Stimulated activated CD8-positive, alpha-beta memory T cell treated with anti-CD3 and anti-CD28 coated beads, Interleukin-4, amount 100 ng/mL, for 24 hours (primary cell): ENCODE results near the gene GRIA3.

Source experiments
- DNase-seq: peaks from one replicate; pipeline ENCODE4 v3.0.0-alpha.2; 2020; ENCODE audit warnings: low read depth

GRIA3 gene

DNA sequence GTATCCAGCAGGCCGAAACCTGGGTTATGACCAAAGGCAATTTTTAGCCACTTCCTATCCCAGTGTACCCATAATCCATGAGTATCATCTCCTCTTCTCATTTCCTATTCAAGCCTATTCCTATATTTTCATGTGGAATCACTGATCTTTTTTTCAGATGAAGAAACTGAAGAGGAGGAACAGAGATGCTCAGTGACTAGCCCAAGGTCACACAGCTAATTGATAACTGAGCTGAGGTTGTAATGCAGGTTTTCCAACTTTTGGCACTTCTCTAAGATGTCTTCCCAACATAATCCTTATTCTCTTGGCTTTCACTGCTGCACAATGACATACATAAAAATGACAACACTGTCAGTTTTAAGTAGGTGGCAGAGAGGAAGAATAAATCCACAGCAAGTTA, 15.3 kb downstream of the GRIA3 start:
- DNase-seq: no peak

DNA sequence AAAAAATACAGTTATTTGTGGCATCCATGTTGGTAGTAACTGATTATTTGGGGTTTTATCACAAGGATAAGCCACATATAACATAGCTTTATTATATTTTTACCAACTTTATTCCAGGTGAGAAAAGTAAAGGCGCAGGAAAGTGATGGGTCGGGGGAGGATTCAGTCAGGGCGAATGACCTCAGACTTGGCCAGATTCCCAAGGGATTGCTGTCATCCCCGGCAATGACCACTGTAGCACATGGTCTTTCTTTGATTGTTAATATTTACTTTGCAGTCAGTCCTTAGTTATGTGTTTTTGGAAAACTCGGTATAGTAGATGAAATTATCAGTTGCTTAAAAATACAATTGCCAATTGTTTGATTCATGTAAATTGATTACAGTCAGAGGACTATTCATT, 17.6 kb downstream of the GRIA3 start:
- no peak for DNase-seq

DNA sequence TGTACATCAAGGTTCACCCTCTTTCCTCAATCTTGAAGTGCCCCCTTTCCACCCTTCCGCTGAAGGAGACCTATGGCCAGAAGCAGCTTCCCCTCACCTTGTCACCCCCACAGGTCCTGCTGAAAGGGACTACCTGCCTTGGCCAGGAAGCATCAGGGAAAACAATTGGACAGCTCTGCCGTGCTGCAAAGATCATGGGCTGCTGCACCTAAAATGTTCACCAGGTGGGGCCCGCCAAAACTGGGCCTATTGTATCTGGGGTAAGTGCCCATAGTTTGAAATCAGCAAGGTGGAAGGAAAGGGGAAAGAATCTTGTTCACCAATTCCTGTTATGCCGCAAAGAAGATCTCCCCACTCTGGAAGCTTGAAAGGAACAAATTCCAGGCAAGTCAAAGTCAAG, 18.4 kb downstream of the GRIA3 start:
- no peak for DNase-seq

DNA sequence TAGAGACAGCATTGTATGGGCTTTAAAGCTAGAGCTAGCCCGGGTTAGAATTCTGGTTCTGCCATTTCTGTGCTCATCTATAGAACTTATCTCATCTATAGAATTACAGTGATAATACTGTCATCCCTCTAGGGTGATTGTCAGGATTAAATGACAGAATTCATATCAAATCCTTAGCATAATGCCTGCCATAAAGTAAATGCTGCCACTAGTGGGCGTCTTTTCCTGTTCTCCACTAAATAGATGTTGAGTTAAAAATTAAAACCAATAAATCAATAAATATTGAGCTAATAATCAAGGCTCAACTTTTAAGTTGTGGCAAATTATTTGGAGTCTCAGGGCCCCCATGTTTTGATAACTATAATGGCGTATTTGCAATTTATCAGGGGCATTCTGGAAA, 19.7 kb downstream of the GRIA3 start:
- no peak for DNase-seq

DNA sequence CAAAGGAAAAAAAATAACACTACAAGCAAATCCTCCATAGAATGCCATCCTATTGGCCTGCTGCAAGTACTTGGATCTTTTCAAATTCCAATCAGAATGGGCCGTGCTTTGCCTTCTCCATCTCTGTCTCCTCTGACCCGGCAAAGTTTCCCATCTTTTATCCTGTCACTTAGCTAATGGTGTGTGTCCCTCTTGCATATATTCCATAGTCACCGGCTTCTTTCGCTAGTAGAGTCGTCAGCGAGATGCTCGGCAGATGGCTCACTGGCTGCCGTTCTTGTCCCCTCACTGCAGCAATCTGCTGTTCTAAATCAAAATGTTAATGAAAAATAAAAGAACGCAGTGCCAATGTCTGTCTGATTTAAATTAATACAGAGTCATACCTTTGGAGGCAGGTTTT, 22.1 kb downstream of the GRIA3 start:
- no peak for DNase-seq

DNA sequence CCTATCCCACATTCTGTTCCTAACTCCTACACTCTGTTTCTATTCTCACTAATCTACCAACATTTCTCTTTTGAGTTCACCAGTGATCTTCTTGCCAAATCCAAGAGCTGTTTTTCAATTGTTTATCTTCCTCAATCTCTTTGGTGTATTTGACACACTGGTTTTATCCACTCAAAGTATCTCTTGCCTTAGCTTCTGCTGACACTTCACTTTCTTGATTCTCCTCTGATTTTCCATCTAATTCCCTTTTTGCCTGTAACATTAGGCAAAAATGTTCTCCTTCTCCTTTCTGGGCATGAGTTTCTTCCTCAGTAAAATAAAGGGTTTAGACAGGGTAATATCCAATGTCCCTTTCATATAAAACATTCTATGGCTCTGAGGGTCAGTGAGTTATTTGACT, 26.2 kb downstream of the GRIA3 start:
- no peak for DNase-seq

DNA sequence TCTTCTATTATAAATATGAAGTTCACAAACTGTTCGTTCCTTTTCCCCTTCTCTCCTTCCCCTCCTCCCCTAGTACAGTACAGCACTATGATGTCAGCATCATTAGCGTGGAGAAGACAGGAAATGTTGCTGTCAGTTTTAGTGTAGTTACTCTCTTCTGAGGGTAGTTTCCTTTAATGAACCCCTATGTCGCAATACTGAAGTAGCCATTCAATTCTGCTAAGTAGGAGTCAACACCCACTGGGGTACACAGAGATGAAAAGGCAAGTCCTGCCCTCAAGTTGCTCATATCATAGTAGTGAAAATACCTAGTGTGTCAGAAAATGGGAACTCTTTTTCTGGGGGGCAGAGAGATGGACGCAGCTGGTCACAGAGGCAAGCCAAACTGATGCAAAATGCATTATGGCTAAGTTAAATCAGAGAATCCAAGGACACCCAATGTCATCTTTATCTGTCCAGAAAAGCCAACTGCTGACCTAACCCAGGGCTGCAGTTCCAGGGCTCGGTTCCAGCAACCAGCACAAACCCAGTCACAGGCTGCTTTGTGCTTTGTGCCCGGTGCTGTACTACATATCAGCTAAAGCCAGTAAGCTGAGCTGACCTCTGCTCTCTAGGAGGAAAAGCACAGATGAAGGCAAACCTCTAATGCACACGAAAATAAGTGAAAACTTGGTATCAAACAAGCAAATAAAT, 31.5 kb downstream of the GRIA3 start:
- DNase-seq: no peak

DNA sequence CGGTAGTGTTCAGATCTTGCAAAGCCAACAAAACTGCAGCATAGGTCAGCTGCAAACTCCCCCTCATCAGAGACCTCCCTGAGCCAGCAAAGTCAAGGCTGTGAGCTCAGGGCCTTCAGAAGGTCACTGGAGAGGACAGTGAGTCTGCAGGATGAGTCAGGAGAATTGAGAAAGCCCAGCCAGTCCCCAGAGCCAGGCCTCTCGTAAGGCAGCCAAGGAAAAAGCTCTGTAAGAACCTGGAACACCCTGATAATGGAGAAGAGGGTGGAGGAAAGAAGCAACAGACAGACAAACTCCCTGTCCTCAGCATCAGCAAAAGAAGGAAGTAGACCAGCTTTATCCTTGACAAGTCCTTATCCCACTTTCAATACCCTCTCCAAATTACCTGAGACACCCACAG, 33.0 kb downstream of the GRIA3 start:
- DNase-seq: no peak

DNA sequence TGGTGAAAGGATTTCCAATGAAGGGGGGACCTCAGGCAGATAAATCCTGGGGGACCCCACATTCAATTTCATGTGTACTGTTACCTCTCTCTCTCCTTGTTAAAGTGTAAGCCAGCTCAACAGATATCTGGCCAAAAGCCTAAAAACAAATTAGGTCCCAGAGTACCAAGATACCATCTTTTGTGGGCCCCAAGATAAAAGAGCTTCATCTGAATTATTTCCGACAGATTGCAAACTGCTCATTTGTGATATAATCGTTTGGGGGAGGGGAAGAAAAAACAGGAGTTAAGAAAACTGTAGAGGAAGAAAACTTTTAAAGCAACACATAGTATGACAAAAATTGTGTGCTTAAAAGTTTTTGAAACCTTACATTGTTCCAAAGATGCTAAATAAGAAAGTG, 33.6 kb downstream of the GRIA3 start:
- DNase-seq: no peak

DNA sequence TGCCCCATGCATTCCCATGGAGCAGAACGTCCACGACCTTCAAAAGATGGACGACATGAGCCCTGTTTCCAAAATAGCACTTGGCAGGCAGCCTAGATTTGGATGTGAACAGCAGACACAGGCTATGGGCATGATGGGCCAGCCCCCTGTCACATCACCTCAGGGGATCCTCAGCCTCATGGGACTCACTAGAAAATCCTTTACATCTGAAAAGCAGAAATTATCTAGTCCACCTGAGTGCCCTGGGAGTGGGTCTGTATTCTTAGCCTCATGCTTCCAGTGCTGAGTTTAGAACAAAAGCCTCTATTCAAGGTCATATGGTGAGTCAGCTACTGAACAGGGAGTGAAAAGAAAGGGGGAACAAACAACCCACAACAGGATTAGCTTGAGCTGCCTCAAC, 35.8 kb downstream of the GRIA3 start:
- no peak for DNase-seq

DNA sequence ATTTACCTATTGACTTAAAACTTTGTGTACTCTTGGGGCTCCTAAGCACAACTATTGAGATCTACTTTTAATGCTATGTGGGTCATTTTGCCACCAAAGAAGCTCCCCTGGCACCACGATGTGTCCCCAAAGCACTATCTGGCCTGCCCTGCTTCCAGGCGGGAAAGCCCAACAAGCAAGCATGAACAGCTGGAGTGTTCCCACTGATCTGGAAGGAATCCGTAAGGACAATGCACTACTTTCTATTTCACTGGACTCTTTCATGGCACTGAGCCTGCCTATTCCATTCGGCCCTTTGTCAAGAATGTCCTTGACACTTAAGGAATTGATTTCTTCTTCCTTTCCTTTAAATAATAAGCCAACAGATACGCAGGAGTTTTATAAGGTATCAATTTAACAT, 38.8 kb downstream of the GRIA3 start:
- DNase-seq: no peak

DNA sequence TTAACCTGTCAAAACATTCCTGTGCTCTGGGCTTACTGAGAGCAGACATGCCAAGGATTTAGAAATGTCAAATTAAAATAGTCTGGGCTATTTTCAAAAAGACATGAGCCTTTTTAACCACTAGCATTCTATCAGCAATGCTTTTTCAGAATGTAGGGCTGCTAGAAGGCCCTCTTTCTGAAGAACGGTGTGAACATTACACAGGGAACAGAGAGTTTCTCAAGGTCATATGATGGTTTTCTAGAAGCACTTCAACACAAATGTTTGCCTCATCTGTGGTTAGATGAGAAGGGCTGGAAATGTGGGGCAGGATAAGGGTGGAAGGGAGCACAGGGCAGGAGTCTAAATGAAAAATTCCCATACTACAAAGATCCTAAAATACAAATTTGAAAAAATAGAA, 39.3 kb downstream of the GRIA3 start:
- DNase-seq: no peak

DNA sequence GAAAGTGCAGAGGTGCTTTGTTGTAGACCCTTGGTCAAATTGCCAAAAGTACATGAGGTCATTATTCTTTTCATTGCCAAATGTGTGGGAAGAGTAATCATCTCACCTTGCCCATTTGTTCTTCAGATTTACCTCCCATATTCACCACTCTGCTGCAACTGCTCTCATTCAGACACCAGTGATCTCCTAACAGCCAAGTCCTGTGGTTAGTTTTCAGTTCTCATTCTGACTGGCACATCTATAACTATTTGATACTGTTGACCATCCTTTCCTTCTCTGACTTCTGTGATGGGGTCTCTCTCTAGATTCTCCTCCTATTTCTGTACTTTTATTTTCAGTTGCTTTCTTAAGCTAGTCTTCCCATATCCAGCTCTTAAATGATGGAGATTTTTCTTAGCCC, 39.8 kb downstream of the GRIA3 start:
- DNase-seq: no peak

DNA sequence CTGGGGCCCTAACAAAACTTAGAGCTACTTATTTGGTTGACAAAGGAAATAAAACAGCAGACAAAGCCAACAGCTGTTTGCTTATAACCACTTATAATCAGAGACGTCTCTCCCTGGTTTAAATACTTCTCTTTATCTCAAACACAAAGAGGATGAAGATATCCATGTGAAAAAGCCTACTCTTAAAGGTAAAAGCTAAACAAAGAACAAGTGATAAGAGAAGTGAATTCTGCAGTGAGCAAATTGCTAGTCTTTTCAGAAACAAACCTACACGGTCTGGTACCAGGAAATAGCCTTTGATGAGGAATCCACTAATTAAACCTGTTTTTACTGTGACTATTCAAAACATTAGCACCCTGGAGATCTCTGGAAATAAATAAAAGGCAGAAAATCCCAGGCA, 46.7 kb downstream of the GRIA3 start:
- no peak for DNase-seq

DNA sequence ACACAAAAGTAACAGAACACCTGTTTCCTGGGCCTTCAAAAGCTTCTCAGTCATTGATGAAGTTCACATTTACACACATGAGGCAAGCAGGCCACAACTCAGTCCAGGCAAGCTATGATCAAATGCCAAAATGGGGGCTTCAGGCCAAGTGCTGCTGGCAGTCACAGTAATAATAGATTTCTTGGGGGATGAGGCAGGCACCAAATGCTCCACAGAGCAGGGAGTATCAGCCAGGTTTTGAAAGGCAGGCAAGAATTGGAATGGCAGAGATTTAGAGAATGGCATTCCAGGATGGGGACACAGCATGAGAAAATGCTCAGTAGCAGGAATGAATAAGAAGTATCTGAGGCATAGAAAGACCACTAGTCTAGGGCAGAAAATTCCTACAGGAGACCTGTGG, 52.8 kb downstream of the GRIA3 start:
- no peak for DNase-seq

DNA sequence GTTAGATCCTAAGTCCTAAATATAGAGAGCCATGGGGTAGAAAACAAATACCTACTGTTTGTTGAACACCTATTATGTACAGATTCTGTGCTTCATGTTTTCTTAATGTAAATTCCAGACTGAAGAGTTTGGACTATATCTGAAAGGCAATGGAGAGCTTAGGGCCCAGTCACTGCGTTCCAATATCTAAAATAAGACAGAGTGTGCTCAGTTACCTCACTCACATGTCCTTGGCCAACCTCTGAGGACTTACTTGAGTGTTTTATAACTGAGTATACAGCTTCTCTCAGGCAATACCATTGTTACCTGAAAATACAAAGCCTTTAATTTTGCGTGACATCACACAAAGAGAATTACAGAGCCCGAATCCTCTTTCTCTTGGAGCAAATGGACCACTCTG, 53.2 kb downstream of the GRIA3 start:
- DNase-seq: no peak

DNA sequence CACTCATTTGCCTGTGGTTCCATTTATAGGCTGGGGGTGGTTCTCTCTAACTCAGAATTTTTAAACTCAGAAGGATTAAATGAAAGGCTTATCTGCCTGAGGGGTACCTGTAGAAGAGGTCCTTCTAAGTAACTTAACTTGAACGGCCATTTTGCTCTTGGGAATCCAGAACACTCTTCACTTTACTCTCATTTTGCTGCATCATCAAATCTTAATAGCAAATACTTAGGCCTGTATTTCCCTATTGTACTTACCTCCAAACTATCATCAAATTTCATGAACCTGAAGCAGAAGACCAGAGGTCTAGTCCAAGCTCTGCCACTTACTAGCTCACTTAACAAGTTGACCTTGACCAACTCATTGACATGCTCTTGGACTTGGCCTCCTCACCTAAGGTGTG, 70.4 kb downstream of the GRIA3 start:
- DNase-seq: no peak

DNA sequence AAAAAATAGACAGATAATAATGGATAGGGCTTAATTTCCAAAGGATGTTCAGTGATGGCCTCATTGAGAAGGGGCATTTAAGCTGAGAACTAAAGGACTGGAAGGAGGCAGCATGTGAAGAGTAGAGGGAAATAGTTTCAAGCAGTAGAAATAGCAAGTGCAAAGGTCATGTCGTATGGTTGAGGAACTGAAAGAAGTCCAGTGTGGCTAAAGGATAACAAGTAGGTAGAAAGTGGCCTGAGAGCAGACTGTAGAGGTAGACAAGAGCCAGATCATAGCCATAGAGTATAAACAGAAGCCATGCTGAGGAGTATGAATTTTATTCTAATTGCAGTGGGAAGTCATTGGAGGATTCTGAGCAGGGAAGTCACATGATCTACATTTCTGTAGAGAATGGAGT, 72.3 kb downstream of the GRIA3 start:
- DNase-seq: no peak

DNA sequence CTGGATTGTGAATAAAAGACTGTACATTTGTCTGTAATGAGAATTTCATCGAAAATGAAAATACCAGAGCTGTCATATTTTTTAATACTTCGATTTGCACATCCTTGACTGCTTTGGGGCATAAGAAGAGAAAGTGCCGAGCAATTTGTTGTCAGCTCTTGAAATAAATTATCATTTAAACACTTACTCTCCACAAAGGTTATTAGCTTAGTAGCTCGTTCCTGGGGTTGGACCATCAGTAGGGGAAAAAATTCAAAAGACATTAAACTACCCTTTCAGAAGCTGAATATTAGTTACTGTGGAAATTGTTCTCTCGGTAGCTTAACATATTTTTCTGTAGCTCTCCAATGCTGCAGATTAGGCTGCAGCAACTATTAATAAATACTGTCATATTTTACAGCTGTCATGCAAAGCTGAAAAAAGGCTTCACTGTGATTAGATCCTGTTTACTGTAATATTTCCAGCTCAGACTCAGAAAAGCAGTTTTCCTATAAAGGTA, 76.9 kb downstream of the GRIA3 start:
- DNase-seq: no peak

DNA sequence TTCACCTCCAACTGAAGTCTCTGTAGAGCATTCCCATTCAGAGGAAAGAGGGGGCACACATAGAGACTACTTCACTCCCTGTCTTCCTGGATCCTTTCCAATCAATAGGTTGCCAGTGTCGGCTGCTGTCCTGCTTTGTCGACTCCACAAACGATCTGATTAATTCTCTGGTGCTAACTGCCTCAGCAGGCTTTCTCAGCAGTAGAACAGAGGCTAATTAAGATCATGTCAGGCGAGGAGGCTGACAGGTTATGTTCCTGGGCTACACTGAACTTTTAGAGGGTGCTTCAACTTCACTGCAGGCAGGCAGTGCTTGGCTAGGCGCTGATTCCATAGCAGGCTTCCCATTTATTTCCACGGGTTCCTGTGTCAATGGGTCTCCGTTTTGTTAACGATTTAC, 79.2 kb downstream of the GRIA3 start:
- no peak for DNase-seq

DNA sequence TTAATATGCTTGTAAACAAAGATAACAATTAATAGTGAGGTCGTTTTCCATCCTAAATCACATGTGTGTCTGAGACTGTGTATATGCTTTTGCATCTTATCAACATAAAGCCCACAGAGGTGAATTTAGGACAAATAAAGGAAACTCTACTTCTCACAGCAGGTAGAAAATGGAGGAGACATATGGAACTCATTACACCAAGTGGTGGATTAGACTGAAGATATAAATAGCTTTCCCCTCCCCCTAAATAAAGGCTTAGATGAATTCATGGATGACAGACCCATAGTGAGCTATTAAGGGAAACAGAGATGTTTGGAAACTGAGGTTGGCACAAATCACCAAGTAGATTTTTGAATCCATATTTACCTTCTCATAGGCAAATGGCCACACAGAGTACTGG, 79.7 kb downstream of the GRIA3 start:
- DNase-seq: no peak

DNA sequence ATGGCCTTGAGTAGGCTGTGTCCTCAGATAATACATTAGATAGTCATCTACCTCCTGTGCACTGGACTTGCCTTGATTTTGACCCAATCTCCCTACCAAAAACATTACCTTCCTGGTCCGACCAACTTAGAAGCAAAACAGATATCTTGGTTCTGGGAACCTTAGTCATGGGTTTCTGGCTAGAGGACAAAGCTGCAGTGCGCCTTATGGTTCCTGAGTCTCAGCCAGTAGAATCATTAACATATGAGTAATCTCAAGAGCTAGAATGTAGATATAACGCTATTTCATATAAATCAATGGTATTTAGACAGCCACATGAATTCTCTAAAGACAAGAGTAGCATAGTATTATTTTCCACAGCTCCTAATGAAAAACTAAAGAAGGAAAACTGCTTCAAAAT, 83.1 kb downstream of the GRIA3 start:
- DNase-seq: no peak

DNA sequence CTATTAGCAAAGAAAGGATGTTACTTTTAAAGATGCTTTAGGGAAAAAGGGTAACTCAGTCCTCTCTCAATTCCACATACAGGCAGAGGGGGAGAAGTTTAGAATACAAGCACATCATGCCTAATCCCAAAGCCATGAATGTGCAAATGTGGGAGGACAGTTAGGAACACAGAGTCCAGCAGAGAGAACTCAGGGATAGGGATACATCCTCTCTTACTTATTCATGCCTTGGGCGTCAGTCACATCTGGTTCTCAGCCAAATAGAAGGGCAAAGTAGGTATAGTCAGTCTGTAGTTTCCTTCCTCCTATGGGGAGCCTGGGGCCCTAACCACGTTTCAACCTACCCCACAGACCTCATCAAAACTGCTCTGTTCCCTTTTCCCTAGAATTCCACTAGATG, 87.8 kb downstream of the GRIA3 start:
- DNase-seq: no peak

DNA sequence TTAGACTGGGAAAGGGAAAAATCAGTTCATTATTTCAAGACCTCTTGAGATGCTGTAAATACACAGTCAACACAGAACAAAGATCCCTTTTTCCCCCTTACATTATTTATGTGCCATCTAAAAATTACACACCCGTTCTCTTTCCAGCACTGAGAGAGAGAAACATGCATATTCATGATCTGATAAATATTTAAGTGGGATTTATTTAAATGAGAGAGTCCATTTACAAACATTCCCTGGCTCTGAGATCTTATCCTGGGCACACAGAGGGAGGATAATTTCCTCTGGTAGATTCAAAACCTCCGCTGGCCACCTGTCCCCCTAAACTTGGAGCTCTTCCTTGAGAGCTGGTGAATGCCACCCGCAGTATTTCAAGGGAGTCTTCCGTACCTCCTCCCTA, 88.6 kb downstream of the GRIA3 start:
- no peak for DNase-seq

DNA sequence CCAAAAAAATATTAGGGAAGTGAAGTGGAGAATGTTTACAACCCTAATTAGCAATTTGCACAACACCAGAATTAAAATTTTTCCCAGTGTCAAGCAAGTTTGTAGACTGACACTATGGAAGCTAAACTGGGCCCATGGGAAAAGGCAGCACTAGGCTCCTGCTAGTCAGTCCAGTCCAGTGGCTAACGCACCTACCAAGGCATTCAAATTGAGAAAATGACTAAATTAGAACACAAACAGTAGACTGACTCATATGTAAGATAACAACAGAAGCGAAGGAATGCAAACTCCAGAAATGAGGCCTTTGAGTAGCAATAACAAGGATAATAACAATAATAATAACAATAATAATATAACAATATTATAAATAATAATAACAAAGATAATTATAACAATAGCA, 90.7 kb downstream of the GRIA3 start:
- DNase-seq: no peak
